Caco-2 (cell line): ENCODE data around the gene APBB1. TPM values are rescaled to one million over a fixed set of nuclear protein-coding genes. Genes with fewer than 3 reads are reported as not detected.

ENCODE experiments used
- BruUV-seq: library from RNA; stranded (reverse); fragments of 400-500 nt; replicated peaks from 2 replicates; lab custom pipeline; 2021; lab: Mats Ljungman, UMichigan
- CTCF ChIA-PET: fragments of 300-600 bp; sonication (Branson Sonifier 250); formaldehyde crosslinking; loops from one replicate; lab custom pipeline; 2022; ENCODE audit warnings: antibody characterized with exemption; lab: Charles Lee
- POLR2A ChIA-PET: fragments of 300-600 bp; sonication (Branson Sonifier 250); formaldehyde crosslinking; loops from one replicate; lab custom pipeline; 2022; ENCODE audit warnings: antibody characterized with exemption; lab: Charles Lee
- DNase-seq, 2 experiments: peaks; one replicate each; pipeline versions ENCODE4 v3.0.0 to v3.0.0-alpha.2; 2020 to 2022
- H3K27me3 ChIP-seq: replicated peaks from 2 replicates; pipeline ENCODE4 v1.6.0; 2011; ENCODE audit warnings: low read length; ENCODE audit not compliant: control insufficient read depth, insufficient read depth
- H3K36me3 ChIP-seq: 2 replicates; pipeline ENCODE4 v1.5.1; 2011; ENCODE audit warnings: low read length; ENCODE audit not compliant: control insufficient read depth, insufficient read depth
- H3K4me1 ChIP-seq: fragments of 250-450 bp; sonication (Bioruptor Pico); 2 replicates; pipeline ENCODE4 v1.5.1; 2020; ENCODE audit warnings: mild to moderate bottlenecking
- H3K4me3 ChIP-seq: 2 replicates; pipeline ENCODE4 v1.5.1; 2011; ENCODE audit warnings: low read depth, mild to moderate bottlenecking, control low read depth, low read length
- H3K9me3 ChIP-seq: fragments of 250-450 bp; sonication (Bioruptor Pico); 2 replicates; pipeline ENCODE4 v1.5.1; 2020; ENCODE audit warnings: mild to moderate bottlenecking, moderate library complexity
- H3K27ac Mint-ChIP-seq: one replicate; pipeline ENCODE4 v1.8.0; 2022; ENCODE audit warnings: mixed read lengths; ENCODE audit not compliant: unreplicated experiment
- H3K27me3 Mint-ChIP-seq: one replicate; pipeline ENCODE4 v1.8.0; 2022; ENCODE audit warnings: mixed read lengths; ENCODE audit not compliant: insufficient read depth, unreplicated experiment
- H3K36me3 Mint-ChIP-seq: one replicate; pipeline ENCODE4 v1.8.0; 2022; ENCODE audit warnings: mild to moderate bottlenecking, mixed read lengths; ENCODE audit not compliant: insufficient read depth, unreplicated experiment
- H3K4me1 Mint-ChIP-seq: one replicate; pipeline ENCODE4 v1.8.0; 2022; ENCODE audit warnings: low read depth, mixed read lengths; ENCODE audit not compliant: unreplicated experiment
- H3K4me3 Mint-ChIP-seq: one replicate; pipeline ENCODE4 v1.8.0; 2022; ENCODE audit warnings: mild to moderate bottlenecking, moderate library complexity, mixed read lengths; ENCODE audit not compliant: unreplicated experiment
- H3K9me3 Mint-ChIP-seq: one replicate; pipeline ENCODE4 v1.8.0; 2022; ENCODE audit warnings: mixed read lengths; ENCODE audit not compliant: unreplicated experiment
- intact Hi-C: fragments of 100-400 bp; cut with micrococcal nuclease; formaldehyde crosslinking; loops from one replicate; pipeline ENCODE4 v1.10.0; 2022; ENCODE audit not compliant: unreplicated experiment
- total RNA-seq: library from RNA; stranded (reverse); gene quantifications from 2 replicates; pipeline ENCODE4 v1.2.3, GENCODE V29; 2022
- TF ChIP-seq, protein P1 (sequence below), 2 experiments: fragments of 200-600 bp in 1 of 2; IDR thresholded peaks; 1 replicate in 1 of 2; 2 replicates in 1 of 2; pipeline versions ENCODE4 v1.5.1 to v1.8.0; 2011 to 2022; ENCODE audit warnings: antibody characterized with exemption in 1 of 2, control low read depth in 1 of 2, inconsistent platforms in 1 of 2, low read depth in 1 of 2, low read length in 1 of 2, mild to moderate bottlenecking in 1 of 2, moderate library complexity in 1 of 2; ENCODE audit not compliant: insufficient read depth in 1 of 2, severe bottlenecking in 1 of 2, unreplicated experiment in 1 of 2

The APBB1 gene
- total RNA-seq, 1 experiment from 2014 or later, result 37.8 TPM

DNA sequence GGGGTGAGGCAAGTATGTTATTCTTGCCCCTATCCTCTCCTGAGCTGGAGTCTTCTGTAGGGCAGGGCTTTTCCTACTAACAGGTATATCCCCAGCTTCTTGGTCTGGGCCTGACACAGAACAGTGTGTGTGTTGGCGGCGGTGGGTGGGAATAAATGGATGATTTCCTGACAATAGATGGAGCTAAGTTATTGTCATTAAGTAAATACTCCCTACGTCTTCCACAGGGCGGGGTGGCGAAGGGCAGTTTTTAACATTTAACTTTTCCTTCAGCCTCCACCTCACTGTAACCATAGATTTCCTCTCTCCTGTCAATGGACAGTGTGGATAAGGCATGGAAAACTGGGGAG lies 40.3 kb downstream of the APBB1 start:
- Mint-ChIP-seq H3K27ac (no peak overlapping the region), H3K27me3 (no peaks in the 10 kb centered on the region), H3K4me3 (no peak overlapping the region), H3K36me3 (no peaks in the 10 kb centered on the region), H3K4me1 (peaks cover 10% of the 10 kb centered on the region), H3K9me3 (no peaks in the 10 kb centered on the region)
- no peak for DNase-seq
- CTCF ChIA-PET, result interaction anchor here (0.6 to 3.6 kb wide), 46 partner anchors 9 to 434 kb away, joined by 3 to 190 read pairs (median 8); partner anchors contain the start of genes APBB1, ARFIP2, CNGA4 and HPX
- H3K4me1 ChIP-seq, result peaks cover 11% of the 10 kb centered on the region
- H3K4me3 ChIP-seq, result no peak overlapping the region
- POLR2A ChIA-PET, result interaction anchor here (1.2 to 2.3 kb wide), 5 partner anchors 9 to 103 kb away, joined by 5 to 11 read pairs (median 6); partner anchors contain the start of genes APBB1, ARFIP2 and TIMM10B
- TF ChIP-seq, protein P1, sequence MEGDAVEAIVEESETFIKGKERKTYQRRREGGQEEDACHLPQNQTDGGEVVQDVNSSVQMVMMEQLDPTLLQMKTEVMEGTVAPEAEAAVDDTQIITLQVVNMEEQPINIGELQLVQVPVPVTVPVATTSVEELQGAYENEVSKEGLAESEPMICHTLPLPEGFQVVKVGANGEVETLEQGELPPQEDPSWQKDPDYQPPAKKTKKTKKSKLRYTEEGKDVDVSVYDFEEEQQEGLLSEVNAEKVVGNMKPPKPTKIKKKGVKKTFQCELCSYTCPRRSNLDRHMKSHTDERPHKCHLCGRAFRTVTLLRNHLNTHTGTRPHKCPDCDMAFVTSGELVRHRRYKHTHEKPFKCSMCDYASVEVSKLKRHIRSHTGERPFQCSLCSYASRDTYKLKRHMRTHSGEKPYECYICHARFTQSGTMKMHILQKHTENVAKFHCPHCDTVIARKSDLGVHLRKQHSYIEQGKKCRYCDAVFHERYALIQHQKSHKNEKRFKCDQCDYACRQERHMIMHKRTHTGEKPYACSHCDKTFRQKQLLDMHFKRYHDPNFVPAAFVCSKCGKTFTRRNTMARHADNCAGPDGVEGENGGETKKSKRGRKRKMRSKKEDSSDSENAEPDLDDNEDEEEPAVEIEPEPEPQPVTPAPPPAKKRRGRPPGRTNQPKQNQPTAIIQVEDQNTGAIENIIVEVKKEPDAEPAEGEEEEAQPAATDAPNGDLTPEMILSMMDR (IDR thresholded peaks at IDR 0.05; ENCODE audit: insufficient read depth in 1 of 2, low read depth in 1 of 2, low read length in 1 of 2, severe bottlenecking in 1 of 2, unreplicated experiment in 1 of 2), result no peak
- no peaks in the 10 kb centered on the region for H3K27me3 ChIP-seq
- H3K9me3 ChIP-seq, result no peaks in the 10 kb centered on the region
- intact Hi-C loops, result no loop called here
- no TSS peak for BruUV-seq
- H3K36me3 ChIP-seq, result no peaks in the 10 kb centered on the region

DNA sequence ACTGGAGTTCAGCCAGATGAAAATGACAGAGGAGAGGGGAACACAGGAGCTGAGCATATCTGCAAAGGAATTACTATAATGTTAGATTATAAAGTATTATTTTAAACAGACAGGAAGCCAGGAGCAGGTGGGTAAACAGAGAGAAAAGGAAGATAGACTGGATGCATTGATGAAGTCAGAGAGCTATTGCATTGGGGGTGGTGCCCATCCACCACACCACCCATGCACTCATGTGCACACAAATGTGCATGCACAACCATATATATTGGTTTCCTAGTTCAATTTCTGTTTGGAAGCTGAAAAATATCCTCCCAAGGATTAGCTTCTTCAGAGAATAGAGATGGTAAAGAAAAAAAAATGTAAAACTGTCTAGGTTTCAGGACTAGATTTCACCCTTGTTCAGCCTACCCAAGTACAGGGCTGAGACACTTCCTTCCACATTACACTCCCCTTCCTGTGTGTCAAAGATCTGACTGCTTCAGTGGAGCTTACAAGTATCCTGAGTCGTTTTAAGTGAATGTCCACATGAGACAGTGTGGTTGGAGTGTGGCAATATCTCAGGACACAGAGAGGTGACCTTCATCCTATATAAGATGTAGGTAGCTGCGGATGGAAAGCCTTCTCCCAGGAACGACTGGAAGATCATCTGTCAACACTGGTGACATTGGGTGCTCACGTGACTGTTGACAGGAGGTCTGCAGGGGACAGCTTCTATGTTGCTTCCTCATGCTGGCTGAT lies 40.8 kb downstream of the APBB1 start:
- H3K27me3 ChIP-seq, result no peaks in the 10 kb centered on the region
- no peak overlapping the region for H3K4me3 Mint-ChIP-seq
- H3K9me3 Mint-ChIP-seq, result no peaks in the 10 kb centered on the region
- H3K36me3 Mint-ChIP-seq, result no peaks in the 10 kb centered on the region
- TF ChIP-seq, protein P1 (IDR thresholded peaks at IDR 0.05; ENCODE audit: insufficient read depth in 1 of 2, low read depth in 1 of 2, low read length in 1 of 2, severe bottlenecking in 1 of 2, unreplicated experiment in 1 of 2), result no peak
- POLR2A ChIA-PET, result interaction anchor here (1.5 to 2.3 kb wide), 4 partner anchors 41 to 103 kb away, joined by 5 to 11 read pairs (median 7); partner anchors contain the start of genes APBB1, ARFIP2 and TIMM10B
- H3K4me1 Mint-ChIP-seq, result peaks cover 7% of the 10 kb centered on the region
- BruUV-seq, result no TSS peak
- no peaks in the 10 kb centered on the region for H3K9me3 ChIP-seq
- CTCF ChIA-PET, result interaction anchor here (1.2 to 3.6 kb wide), 15 partner anchors 10 to 328 kb away, joined by 3 to 190 read pairs (median 16); partner anchors contain the start of genes APBB1, ARFIP2, HPX and MRPL17
- H3K4me3 ChIP-seq, result no peak overlapping the region
- no peak for DNase-seq
- intact Hi-C loops, result no loop called here
- H3K4me1 ChIP-seq, result peaks cover 8% of the 10 kb centered on the region
- no peaks in the 10 kb centered on the region for H3K27me3 Mint-ChIP-seq
- H3K27ac Mint-ChIP-seq, result no peak overlapping the region
- H3K36me3 ChIP-seq, result no peaks in the 10 kb centered on the region

DNA sequence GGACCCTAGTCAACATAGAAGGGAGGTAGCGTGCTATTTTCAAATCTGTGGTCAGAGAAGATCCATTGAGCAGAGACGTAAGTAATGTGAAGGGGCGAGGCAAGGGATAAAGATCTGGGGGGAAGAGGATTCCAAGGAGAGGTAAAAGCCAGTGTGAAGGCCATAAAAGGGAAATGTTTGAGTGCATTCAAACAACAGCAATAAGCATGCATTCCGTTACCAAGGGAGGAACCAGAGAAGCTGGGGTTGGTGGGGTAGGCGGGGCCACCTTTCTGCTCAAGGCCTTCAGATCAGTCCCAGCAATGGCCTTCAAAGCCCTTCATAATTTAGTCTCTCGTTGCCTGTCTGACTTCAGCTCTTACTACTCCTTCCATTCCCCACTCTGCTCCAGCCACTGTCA lies 47.1 kb downstream of the APBB1 start:
- no TSS peak for BruUV-seq
- Mint-ChIP-seq H3K36me3 (no peaks in the 10 kb centered on the region), H3K27ac (no peak overlapping the region), H3K4me1 (no peaks in the 10 kb centered on the region), H3K4me3 (no peak overlapping the region), H3K27me3 (no peaks in the 10 kb centered on the region), H3K9me3 (no peaks in the 10 kb centered on the region)
- TF ChIP-seq, protein P1 (IDR thresholded peaks at IDR 0.05; ENCODE audit: insufficient read depth in 1 of 2, low read depth in 1 of 2, low read length in 1 of 2, severe bottlenecking in 1 of 2, unreplicated experiment in 1 of 2), result no peak
- no peak for DNase-seq
- CTCF ChIA-PET, result interaction anchor here (0.6 kb wide), 1 partner anchor 101 kb away, joined by 3 read pairs; no protein-coding TSS in a partner anchor
- POLR2A ChIA-PET, result no interaction called here
- no peaks in the 10 kb centered on the region for H3K36me3 ChIP-seq
- H3K27me3 ChIP-seq, result no peaks in the 10 kb centered on the region
- H3K4me3 ChIP-seq, result no peak overlapping the region
- H3K9me3 ChIP-seq, result no peaks in the 10 kb centered on the region
- intact Hi-C loops, result no loop called here
- H3K4me1 ChIP-seq, result no peaks in the 10 kb centered on the region
